Neural crest cell (in vitro differentiated cells): ENCODE measurements around the gene DOCK3. TPM values are rescaled to one million over a fixed set of nuclear protein-coding genes. Genes with fewer than 3 reads are reported as not detected.
"Not testable (repeated sequence)": the region's sequence is repeated elsewhere in the genome, so short reads cannot be mapped to it uniquely, and the experiment has no call there.

Experiments
- DNase-seq: peaks from one replicate; pipeline ENCODE4 v3.0.0; 2021; ENCODE audit warnings: low read depth, mixed read lengths, low spot score
- H3K27ac Mint-ChIP-seq: one replicate; pipeline ENCODE4 v1.8.0; 2021; ENCODE audit warnings: mild to moderate bottlenecking, mixed read lengths; ENCODE audit not compliant: unreplicated experiment
- H3K27me3 Mint-ChIP-seq: 2 replicates; pipeline ENCODE4 v1.8.0; 2021; ENCODE audit warnings: low read depth, mild to moderate bottlenecking, mixed read lengths
- H3K36me3 Mint-ChIP-seq: 2 replicates; pipeline ENCODE4 v1.8.0; 2021; ENCODE audit warnings: low read depth, mild to moderate bottlenecking, mixed read lengths
- H3K4me1 Mint-ChIP-seq: 2 replicates; pipeline ENCODE4 v1.8.0; 2021; ENCODE audit warnings: mixed read lengths
- H3K4me3 Mint-ChIP-seq: one replicate; pipeline ENCODE4 v1.8.0; 2021; ENCODE audit warnings: mild to moderate bottlenecking, mixed read lengths
- H3K9me3 Mint-ChIP-seq: 2 replicates; pipeline ENCODE4 v1.8.0; 2021; ENCODE audit warnings: mixed read lengths
- total RNA-seq: library from RNA; stranded (reverse); gene quantifications from 2 replicates; pipeline ENCODE4 v1.2.1, GENCODE V29; 2021
- TF ChIP-seq, protein P1 (sequence below): fragments of 200-600 bp; sonication (generic); conservative IDR thresholded peaks from 2 replicates; pipeline ENCODE4 v1.5.0; 2021; ENCODE audit warnings: antibody characterized with exemption, mild to moderate bottlenecking

The DOCK3 gene
- total RNA-seq, 1 donor from 2014 or later, result 5.0 TPM

DNA sequence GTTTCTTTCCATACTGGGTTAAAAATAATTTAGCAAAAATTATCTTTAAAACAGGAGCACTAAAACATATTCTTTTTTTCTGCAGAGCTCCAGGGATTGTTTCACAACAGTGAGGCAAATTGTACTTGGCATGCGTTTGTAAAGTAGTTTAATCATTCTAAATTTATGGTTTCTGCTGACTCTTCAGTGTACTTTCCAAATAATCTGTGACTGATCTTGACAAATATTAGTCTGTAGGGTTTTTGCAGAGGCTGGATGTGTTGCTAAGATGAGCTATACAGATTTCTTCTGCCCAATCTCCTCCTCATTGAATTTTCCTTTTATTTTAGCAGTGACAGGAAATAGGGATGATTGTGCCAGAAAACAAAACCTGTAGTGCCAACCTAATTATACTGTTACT lies 382.4 kb downstream of the DOCK3 start:
- Mint-ChIP-seq H3K4me3 (no peak overlapping the region), H3K36me3 (no peaks in the 10 kb centered on the region), H3K27ac (no peak overlapping the region), H3K27me3 (no peaks in the 10 kb centered on the region), H3K4me1 (no peaks in the 10 kb centered on the region), H3K9me3 (no peaks in the 10 kb centered on the region)
- TF ChIP-seq, protein P1, sequence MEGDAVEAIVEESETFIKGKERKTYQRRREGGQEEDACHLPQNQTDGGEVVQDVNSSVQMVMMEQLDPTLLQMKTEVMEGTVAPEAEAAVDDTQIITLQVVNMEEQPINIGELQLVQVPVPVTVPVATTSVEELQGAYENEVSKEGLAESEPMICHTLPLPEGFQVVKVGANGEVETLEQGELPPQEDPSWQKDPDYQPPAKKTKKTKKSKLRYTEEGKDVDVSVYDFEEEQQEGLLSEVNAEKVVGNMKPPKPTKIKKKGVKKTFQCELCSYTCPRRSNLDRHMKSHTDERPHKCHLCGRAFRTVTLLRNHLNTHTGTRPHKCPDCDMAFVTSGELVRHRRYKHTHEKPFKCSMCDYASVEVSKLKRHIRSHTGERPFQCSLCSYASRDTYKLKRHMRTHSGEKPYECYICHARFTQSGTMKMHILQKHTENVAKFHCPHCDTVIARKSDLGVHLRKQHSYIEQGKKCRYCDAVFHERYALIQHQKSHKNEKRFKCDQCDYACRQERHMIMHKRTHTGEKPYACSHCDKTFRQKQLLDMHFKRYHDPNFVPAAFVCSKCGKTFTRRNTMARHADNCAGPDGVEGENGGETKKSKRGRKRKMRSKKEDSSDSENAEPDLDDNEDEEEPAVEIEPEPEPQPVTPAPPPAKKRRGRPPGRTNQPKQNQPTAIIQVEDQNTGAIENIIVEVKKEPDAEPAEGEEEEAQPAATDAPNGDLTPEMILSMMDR, result no peak
- no peak for DNase-seq

DNA sequence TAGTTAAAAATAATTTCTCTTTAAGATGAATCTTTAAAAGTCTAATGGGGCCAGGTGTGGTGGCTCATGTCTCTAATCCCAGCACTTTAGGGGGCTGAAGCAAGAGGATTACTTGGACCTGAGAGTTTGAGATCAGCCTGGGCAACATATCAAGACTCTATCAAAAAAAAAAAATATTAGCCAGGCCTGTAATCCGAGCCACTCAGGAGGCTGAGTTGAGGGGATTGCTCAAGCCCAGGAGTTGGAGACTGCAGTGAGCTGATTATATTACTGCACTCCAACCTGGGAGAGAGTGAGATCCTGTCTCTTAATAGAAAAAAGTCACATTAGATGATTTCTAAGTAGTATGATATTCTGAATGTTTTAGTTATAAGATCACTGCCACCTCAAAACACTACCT lies 388.3 kb downstream of the DOCK3 start:
- no peak overlapping the region for H3K27ac Mint-ChIP-seq
- H3K4me1 Mint-ChIP-seq, result no peaks in the 10 kb centered on the region
- H3K4me3 Mint-ChIP-seq, result no peak overlapping the region
- DNase-seq, result no peak
- no peaks in the 10 kb centered on the region for H3K36me3 Mint-ChIP-seq
- no peaks in the 10 kb centered on the region for H3K9me3 Mint-ChIP-seq
- TF ChIP-seq, protein P1, result no peak
- no peaks in the 10 kb centered on the region for H3K27me3 Mint-ChIP-seq

DNA sequence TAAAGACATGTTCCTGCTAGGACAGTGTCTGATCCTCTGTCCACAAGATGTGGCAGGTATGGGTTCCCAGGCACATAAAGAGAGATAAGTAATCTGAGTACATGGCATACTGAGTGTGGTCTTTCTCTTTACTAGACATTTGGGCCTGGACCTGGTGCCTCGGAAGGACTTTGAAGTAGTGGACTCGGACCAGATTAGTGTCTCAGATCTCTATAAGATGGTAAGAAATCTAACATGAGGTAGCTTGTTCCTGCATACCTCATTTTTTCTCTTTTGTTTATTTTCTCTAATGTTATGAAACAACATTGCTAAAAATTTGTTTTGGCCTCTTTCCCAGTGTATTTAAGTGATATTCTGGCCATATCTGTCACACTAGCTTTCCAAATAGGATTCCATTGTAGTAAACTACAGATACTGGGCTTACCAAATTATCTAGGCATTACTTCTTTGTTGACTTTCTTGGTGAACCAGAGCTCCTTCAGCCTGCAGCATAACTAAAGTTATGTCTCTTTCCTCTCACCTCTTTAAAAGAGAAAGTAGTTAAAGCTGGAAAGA lies 400.6 kb downstream of the DOCK3 start:
- no peak for DNase-seq
- Mint-ChIP-seq H3K36me3 (no peaks in the 10 kb centered on the region), H3K27me3 (no peaks in the 10 kb centered on the region), H3K9me3 (no peaks in the 10 kb centered on the region), H3K27ac (no peak overlapping the region), H3K4me1 (no peaks in the 10 kb centered on the region), H3K4me3 (no peak overlapping the region)
- TF ChIP-seq, protein P1, result no peak

DNA sequence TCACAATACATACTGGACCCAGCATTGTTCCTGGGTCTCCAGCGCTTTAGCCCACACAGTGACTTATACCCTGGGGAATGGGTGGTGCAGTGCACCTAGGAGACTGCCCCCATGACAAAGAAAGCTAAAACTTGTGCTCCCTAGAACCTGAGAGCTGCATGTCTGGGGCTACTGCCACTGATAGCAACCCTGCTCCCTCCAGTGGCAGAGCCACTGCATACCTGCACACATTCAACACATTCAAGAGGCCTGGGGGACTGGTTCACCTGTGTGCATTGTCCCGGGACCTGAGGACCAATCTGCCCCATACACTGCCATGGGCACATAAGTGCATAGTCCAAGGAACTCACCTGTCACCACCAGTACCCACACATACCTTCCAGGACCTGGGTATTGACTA lies 407.6 kb downstream of the DOCK3 start:
- Mint-ChIP-seq H3K36me3 (peaks cover 30% of the 10 kb centered on the region), H3K4me1 (no peaks in the 10 kb centered on the region), H3K27ac (no peak overlapping the region), H3K27me3 (no peaks in the 10 kb centered on the region), H3K4me3 (no peak overlapping the region), H3K9me3 (peaks cover 22% of the 10 kb centered on the region)
- TF ChIP-seq, protein P1, result no peak
- no peak for DNase-seq

DNA sequence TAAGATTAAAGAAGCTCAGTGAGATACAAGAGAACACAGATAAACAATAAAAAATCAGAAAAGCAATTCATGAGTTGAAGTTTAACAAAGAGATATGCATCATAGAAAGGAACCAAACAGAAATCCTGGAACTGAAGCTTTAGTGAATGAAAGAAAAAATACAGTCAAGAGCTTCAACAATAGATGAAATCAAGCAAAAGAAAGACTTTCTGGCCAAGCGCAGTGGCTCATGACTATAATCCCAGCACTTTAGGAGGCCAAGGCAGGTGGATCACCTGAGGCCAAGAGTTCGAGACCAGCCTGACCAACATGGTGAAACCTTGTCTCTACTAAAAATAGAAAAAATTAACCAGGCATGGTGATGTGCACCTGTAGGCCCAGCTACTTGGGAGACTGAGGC lies 408.8 kb downstream of the DOCK3 start:
- H3K27ac Mint-ChIP-seq, result no peak overlapping the region
- H3K9me3 Mint-ChIP-seq, result peaks cover 23% of the 10 kb centered on the region
- no peak overlapping the region for H3K4me3 Mint-ChIP-seq
- H3K4me1 Mint-ChIP-seq, result no peaks in the 10 kb centered on the region
- TF ChIP-seq, protein P1, result no peak
- no peak for DNase-seq
- H3K36me3 Mint-ChIP-seq, result peaks cover 30% of the 10 kb centered on the region
- no peaks in the 10 kb centered on the region for H3K27me3 Mint-ChIP-seq

DNA sequence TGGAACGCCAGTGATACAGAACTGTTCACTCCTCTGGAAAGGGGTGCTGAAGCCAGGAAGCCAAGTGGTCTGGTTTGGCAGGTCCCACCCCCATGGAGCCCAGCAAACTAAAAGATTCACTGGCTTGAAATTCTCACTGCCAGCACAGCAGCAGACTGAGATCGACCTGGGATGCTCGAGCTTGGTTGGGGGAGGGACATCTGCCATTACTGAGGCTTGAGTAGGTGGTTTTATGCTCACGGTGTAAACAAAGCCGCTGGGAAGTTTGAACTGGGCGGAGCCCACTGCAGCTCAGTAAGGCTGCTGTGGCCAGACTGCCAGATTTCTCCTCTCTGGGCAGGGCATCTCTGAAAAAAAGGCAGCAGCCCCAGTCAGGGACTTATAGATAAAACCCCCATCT lies 417.4 kb downstream of the DOCK3 start:
- H3K9me3 Mint-ChIP-seq, H3K27ac Mint-ChIP-seq, H3K4me1 Mint-ChIP-seq, H3K27me3 Mint-ChIP-seq, DNase-seq, H3K4me3 Mint-ChIP-seq: not testable (repeated sequence)
- peaks cover 13% of the 10 kb centered on the region for H3K36me3 Mint-ChIP-seq

DNA sequence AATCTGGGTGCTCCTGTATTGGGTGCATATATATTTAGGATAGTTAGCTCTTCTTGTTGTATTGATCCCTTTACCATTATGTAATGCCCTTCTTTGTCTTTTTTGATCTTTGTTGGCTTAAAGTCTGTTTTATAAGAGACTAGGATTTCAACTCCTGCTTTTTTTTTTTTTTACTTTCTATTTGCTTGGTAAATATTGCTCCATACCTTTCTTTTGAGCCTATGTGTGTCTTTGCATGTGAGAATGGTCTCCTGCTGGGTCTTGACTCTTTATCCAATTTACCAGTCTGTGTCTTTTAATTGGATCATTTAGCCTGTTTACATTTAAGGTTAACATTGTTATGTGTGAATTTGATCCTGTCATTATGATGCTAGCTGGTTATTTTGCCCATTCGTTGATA lies 420.1 kb downstream of the DOCK3 start:
- H3K9me3 Mint-ChIP-seq, H3K27me3 Mint-ChIP-seq, H3K4me3 Mint-ChIP-seq, H3K4me1 Mint-ChIP-seq, DNase-seq, H3K27ac Mint-ChIP-seq: not testable (repeated sequence)
- peaks cover 11% of the 10 kb centered on the region for H3K36me3 Mint-ChIP-seq
